Adrenal gland (tissue), 12 donors: ENCODE measurements around the gene PPIL4. TPM values are rescaled to one million over a fixed set of nuclear protein-coding genes. Genes with fewer than 3 reads are reported as not detected.
"Not testable (repeated sequence)": the region's sequence is repeated elsewhere in the genome, so short reads cannot be mapped to it uniquely, and the experiment has no call there.

Source experiments
- DNase-seq, 7 donors: peaks; one replicate each; pipeline ENCODE4 v3.0.0-alpha.2; 2019 to 2020
- H3K27ac ChIP-seq, 5 donors: fragments of 200-600 bp; sonication (generic) in 4 of 5; 1 replicate in 3 of 5; 2 replicates in 2 of 5; pipeline versions ENCODE4 v1.5.1 to v1.8.0; 2016 to 2020; ENCODE audit warnings: mild to moderate bottlenecking in 1 of 5
- H3K27me3 ChIP-seq: fragments of 200-600 bp; 2 replicates; pipeline ENCODE4 v1.8.0; 2021
- H3K36me3 ChIP-seq, 2 donors: fragments of 200-600 bp; replicated peaks in 1 of 2; 1 replicate in 1 of 2; 2 replicates in 1 of 2; pipeline versions ENCODE4 v1.5.1 to v1.8.0; 2018 to 2022
- H3K4me1 ChIP-seq, 2 donors: fragments of 200-600 bp; replicated peaks in 1 of 2; 1 replicate in 1 of 2; 2 replicates in 1 of 2; pipeline versions ENCODE4 v1.5.1 to v1.8.0; 2018 to 2021
- H3K4me3 ChIP-seq, 4 donors: fragments of 200-600 bp; sonication (generic) in 3 of 4; one replicate each; pipeline ENCODE4 v1.5.1; 2016 to 2018
- H3K9me3 ChIP-seq, 3 donors: fragments of 200-600 bp; sonication (generic) in 1 of 3; replicated peaks in 1 of 3; 1 replicate in 2 of 3; 2 replicates in 1 of 3; pipeline versions ENCODE4 v1.5.1 to v1.8.0; 2016 to 2021
- CTCF ChIP-seq, 6 experiments: fragments of 450-650 bp in 4 of 6; fragments of 200-600 bp in 2 of 6; sonication (generic) in 1 of 6; IDR thresholded peaks; 1 replicate in 5 of 6; 2 replicates in 1 of 6; pipeline versions ENCODE4 v1.5.1 to v1.8.0; 2016 to 2021; ENCODE audit warnings: antibody characterized with exemption in 6 of 6, mild to moderate bottlenecking in 2 of 6, moderate library complexity in 1 of 6
- POLR2A ChIP-seq, 2 donors: fragments of 450-650 bp; IDR thresholded peaks; one replicate each; pipeline ENCODE4 v1.6.1; 2017; ENCODE audit warnings: antibody characterized with exemption in 2 of 2, mild to moderate bottlenecking in 2 of 2, moderate library complexity in 1 of 2
- WGBS, 4 donors: extraction: QIAGEN DNeasy Blood & Tissue Kit in 2 of 4; methylation state at CpG; one replicate each; pipeline versions ENCODE4 v1.1.5 to v1.1.7; 2013 to 2017; 5-methylcytosine and 5-hydroxymethylcytosine counted together
- intact Hi-C, 2 donors: fragments of 100-400 bp; cut with DNase I; formaldehyde crosslinking; loops; one replicate each; pipeline versions ENCODE4 v1.14.1 to v1.15.0; 2022 to 2023
- polyA plus RNA-seq, 3 donors: library from polyadenylated mRNA; stranded (reverse); fragments of 200-250 nt in 2 of 3; fragments of 350-450 nt in 1 of 3; fragmentation: Illumina TruSeq in 1 of 3; extraction: RNeasy Lipid Tissue Mini Kit (QIAGEN cat#74804) in 1 of 3; gene quantifications; one replicate each; pipeline ENCODE4 v1.2.3, GENCODE V29; 2013 to 2014
- total RNA-seq, 9 donors: library from RNA; depleted of rRNA in 4 of 9; stranded (reverse); fragments of >200 nt in 4 of 9; fragments of 120-200 nt in 1 of 9; fragmentation: NEBNext Ultra II Directional in 1 of 9; extraction: Animal tissue kit (Norgen Biotek cat#: 25700) in 1 of 9; gene quantifications; one replicate each; pipeline versions ENCODE4 v1.1.0 to v1.2.4, GENCODE V29; 2013 to 2023
- donor health status: healthy with polysubstance abuse.
- donor health status: Bipolar disorder and iron deficiency.
- donor health status: DM: yes; HTN: yes; CAD: no.
- donor health status: DM: no; HTN: no; CAD: no.
- donor health status: DM: no; HTN: no; CAD: no.
- donor health status: DM: yes; HTN: yes; CAD: no.

PPIL4 gene
- total and polyA plus RNA-seq, 12 donors, result 15.1 to 56.9 (median 25.8) TPM

GRCh38 chr6:149497365-149497764, 48.5 kb downstream of the PPIL4 start:
- no peak overlapping the region for H3K4me3 ChIP-seq
- no peaks in the 10 kb centered on the region for H3K9me3 ChIP-seq
- TF ChIP-seq POLR2A (IDR thresholded peaks at IDR 0.05) (no peak), CTCF (IDR thresholded peaks at IDR 0.05) (no peak)
- DNase-seq, result no peak
- intact Hi-C loops, result no loop called here
- no peaks in the 10 kb centered on the region for H3K27me3 ChIP-seq
- H3K36me3 ChIP-seq, result no peaks in the 10 kb centered on the region
- H3K4me1 ChIP-seq, result no peaks in the 10 kb centered on the region
- no peak overlapping the region for H3K27ac ChIP-seq
- WGBS, 4 donors, result 85 to 95% (median 89%) methylated on average over 2 of the region's 2 CpGs

- H3K27ac ChIP-seq, H3K4me3 ChIP-seq, H3K9me3 ChIP-seq, DNase-seq, H3K4me1 ChIP-seq, intact Hi-C loops, H3K27me3 ChIP-seq, H3K36me3 ChIP-seq: not testable (repeated sequence)
- 87 to 95% (median 90%) methylated on average over 6 of the region's 6 CpGs for WGBS, 4 donors
These were observed 49.2 kb downstream of the PPIL4 start for GRCh38 chr6:149496597-149496996.

GRCh38 chr6:149495349-149496016, 50.4 kb downstream of the PPIL4 start:
- H3K9me3 ChIP-seq, H3K27ac ChIP-seq, H3K4me3 ChIP-seq, intact Hi-C loops, H3K36me3 ChIP-seq, H3K27me3 ChIP-seq, H3K4me1 ChIP-seq, DNase-seq: not testable (repeated sequence)
- 79 to 90% (median 84%) methylated on average over 11 of the region's 11 CpGs for WGBS, 4 donors

- 90 to 94% (median 93%) methylated on average over 4 of the region's 4 CpGs for WGBS, 4 donors
- intact Hi-C loops, result not testable (repeated sequence)
These were observed 51.0 kb downstream of the PPIL4 start for GRCh38 chr6:149494810-149495209.

GRCh38 chr6:149493761-149494320, 52.0 kb downstream of the PPIL4 start:
- no peak for DNase-seq
- no peak for TF ChIP-seq POLR2A (IDR thresholded peaks at IDR 0.05)
- TF ChIP-seq CTCF (IDR thresholded peaks at IDR 0.05), result no peak
- H3K4me1 ChIP-seq, result no peaks in the 10 kb centered on the region
- 87 to 94% (median 89%) methylated on average over 7 of the region's 7 CpGs for WGBS, 4 donors
- no peaks in the 10 kb centered on the region for H3K9me3 ChIP-seq
- H3K36me3 ChIP-seq, result no peaks in the 10 kb centered on the region
- H3K4me3 ChIP-seq, result no peak overlapping the region
- intact Hi-C loops, result no loop called here
- H3K27me3 ChIP-seq, result no peaks in the 10 kb centered on the region
- H3K27ac ChIP-seq, result no peak overlapping the region

More at GRCh38 chr6:149494810-149495209, 51.0 kb downstream of the PPIL4 start:
- H3K36me3 ChIP-seq, H3K27me3 ChIP-seq, DNase-seq, H3K9me3 ChIP-seq, H3K4me1 ChIP-seq, H3K4me3 ChIP-seq, H3K27ac ChIP-seq: not testable (repeated sequence)
